Stimulated activated CD8-positive, alpha-beta memory T cell treated with anti-CD3 and anti-CD28 coated beads, Interleukin-4, amount 100 ng/mL, for 24 hours (primary cell): ENCODE data around the gene GALNT15.

Experiments used
- DNase-seq: peaks from one replicate; pipeline ENCODE4 v3.0.0-alpha.2; 2020; ENCODE audit warnings: low read depth

The GALNT15 gene

DNA sequence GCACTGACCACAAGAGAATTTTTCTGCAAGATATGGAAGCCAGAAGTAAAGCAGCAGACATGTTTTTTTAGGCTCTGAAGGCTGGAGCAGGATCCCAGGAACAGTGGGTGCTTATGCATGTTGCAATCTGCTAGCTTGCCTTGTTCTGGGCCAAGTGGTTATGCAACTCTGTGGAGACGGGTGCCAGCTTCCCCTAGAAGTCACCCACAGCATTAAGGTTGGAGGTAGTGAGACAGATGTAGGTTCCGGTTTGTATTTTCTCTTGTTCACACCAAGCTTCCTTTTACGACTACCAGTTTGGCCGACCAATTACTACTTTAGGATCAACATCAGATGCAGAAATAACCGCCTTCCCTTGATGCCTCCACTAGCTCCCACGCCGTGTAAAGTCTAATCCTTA, 79.1 kb downstream of the GALNT15 start:
- no peak for DNase-seq

DNA sequence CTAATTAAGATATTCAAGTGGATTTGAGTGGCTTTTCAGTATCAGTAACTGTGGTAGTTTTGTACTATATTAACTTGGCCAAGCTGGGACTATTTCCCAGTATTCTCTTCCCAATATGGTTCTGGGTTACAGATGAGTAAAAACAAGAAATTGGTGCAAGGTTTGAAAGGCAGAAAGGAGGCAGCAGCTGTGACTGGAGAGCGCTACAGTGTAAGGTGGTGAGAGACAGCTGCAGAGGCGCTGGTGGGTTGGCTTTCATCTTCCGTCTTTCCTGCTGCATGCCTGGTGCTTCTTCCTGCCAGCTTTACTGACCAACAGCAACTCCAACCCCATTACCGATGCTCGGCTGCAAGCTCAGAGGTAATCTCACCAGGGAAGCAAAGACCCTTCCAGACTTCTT, 80.4 kb downstream of the GALNT15 start:
- no peak for DNase-seq

DNA sequence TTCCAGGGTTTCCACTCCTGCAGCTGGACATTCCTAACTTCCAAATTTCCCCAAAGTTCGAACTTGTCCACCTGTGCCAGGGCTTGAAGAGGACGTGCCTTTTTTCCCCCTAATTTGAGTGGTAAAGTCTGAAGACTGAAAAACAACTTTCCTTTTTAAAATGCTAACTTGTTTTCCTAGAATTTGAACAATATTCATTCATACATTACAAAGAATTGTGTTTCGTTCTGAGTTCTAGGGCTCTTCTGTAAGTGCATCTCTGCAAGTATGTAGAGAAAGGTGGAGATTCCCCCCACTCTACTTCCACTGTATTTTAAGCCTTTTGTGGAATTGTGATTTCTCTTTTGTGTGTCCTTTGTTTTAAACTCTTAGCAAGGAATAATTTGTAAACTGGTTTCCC, 80.8 kb downstream of the GALNT15 start:
- DNase-seq, result no peak

DNA sequence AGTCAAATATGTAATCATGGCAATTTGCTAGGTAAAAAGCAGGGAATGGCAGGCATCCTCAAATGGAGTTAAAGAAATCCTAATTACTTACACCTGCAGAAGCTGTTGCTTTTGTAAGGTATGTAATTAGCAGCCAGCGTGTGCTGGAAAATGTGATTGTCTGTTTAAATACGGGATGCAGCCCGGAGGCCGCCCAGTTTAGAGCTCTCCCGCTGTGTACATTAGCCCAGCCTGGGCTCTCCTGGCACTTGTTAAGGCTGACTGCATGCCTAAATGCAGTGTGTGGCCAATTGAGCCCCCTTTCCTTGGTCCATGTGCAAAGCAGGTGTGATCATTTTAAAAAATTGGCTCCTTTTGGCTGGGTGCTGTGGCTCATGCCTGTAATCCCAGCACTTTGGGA, 81.2 kb downstream of the GALNT15 start:
- DNase-seq, result no peak

DNA sequence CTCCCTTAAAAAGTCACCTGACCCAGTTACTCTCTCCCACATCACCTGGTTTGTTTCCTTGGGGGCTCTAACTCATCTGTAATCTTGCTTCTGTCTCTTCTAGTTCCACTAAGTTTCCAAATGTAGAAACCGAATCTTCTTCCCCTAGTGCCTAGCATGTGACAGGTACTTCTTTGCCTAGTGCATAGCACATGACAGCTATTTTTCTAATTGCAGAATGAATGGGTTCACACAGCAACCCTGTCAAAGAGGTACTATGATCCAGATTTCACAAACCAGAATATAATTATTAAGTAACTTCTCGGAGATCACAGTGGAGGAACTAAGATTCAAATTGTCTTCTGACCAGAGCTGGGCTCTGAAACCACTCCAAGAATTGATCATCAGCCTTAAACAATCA, 82.8 kb downstream of the GALNT15 start:
- DNase-seq, result no peak

DNA sequence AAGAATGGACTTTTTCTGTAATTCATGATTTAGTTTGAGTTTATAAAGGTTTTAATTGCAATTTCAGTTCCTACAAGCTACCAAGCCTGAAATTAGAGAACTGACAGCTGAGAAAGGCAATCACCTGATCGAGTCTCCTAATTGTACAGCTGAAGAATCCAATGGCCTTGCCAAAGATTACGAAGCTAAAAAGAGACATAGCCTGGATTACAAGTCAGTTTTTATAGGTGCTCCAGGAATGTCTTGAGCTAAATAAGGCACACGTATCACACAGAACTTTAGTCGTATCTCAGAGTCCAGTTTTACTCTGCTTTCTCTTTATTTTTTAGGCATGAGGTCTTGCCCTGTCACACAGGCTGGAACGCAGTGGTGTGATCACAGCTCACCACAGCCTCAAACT, 83.7 kb downstream of the GALNT15 start:
- no peak for DNase-seq

DNA sequence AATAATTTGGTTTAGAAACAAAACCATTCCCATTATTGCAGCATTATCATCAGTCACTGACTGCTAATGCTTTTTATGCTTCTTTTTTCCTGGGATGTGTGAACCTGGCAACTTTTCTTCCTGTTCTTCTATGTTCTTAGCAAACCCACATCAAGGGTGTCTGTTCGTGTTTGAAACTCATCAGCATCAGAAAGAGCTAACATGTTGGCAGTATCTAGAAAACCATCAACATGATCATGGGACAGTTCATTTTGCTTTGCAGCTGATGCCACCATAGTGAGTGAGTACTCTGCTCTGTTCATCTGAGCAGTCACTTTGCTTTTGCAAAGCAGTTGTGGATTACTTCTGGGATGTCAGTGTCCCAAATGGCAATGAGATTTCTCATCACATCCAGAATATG, 84.4 kb downstream of the GALNT15 start:
- no peak for DNase-seq

DNA sequence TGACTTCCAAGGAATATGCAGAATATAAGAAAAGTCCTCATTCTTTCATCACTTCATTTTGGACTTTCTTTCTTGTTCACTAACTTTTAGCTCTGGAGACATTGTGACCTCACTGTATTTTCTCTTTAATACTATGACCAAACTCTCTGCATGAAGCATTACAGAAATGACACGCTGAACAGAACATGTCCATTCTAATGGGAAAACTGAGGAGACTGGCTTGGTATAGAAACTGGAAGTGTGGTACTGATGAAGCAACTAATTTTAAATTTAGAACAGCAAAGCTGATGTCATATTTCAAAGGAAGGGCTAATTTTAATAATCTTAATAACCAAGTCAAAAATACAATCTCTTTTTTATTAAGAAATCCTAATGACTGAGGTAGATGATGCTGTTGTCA, 85.6 kb downstream of the GALNT15 start:
- DNase-seq, result no peak

DNA sequence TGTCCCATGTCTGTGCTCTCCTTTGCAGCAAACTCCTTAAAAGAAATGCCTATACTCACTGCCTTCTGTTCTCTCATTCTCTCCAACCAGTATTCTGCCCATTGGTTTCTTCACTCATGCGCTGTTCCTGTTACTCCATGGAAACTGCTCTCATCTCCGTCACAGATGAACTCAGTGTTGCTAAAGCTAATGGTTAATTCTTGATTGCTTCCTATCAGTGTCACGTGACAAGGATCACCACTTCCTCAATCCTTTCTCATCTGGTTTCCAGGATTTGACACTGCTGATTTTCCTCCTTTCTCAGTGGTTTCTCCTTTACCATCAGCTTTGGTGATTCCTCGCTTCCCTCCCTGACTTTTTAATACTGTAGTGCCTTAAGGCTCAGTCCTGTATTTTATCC, 87.7 kb downstream of the GALNT15 start:
- no peak for DNase-seq

DNA sequence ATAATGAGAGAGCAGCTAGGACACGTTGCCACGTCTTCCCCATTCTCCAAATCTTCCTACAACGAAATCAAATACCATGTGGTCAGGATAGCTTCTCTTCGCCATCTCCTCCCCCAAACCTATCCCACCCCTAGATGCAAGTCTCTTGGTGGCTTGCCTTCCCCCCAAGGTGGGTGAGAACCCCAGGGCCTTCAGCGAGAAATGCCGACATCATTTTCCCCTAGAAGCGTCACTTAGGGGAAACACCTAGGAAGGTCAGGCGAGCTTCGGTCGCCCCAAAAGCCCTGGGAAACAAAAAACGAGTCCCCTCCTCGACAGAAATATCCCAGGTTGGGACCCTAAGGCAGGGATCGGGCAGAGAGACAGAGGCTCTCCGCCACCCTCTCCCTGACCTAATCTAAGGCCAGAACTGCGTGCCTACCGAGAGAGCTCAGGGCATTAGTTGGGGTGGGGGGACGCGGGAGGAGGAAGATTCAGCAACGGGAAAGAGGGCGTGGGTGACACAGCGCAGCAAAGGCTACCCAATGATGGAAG, 89.8 kb downstream of the GALNT15 start:
- DNase-seq, result no peak

DNA sequence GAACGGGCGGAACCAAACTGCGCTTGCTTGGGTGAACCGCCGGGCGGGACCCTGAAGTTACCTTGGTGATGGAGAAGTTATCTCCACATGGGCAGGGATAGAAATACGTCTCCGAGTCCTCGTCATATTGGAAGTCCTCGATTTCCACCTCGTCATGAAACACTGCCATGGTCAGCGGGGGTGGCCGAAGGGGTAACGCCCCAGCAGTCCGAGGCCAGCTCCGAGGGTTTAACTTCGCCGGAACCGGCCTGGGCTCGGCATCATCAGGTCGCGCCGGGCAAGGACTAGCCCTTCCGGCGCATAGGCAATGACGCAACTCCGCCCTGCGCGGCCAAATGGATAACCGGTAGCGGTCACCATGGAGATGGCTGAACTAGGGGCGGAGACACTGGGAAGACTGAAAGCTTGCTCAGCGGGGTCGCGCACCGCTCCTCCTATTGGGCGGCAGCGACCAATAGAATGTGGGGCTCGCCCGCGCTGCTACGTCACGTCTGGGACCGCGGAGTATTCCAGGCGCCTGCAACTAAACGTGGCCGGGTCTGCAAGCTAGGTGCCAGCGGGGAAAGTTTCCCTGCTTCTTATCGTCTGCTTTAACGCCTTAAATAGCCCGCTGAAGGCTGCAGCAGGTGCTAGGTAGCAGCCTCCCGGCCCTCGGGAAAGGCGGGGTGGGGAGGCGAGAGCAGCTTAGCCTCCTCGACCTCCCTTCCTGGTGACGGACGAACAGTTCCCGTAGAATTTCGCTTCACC, 90.4 kb downstream of the GALNT15 start, which contains the start of the genes DPH3 and OXNAD1:
DPH3 (minus strand) TSS at position 236 of the 747 bp plus-strand sequence; CDS start at position 169, 67 bp downstream.
OXNAD1 (plus strand) TSS at position 505 of the 747 bp plus-strand sequence. CDS start 5,741 bp downstream, outside the sequence.
- peak; percentile 99 for DNase-seq

DNA sequence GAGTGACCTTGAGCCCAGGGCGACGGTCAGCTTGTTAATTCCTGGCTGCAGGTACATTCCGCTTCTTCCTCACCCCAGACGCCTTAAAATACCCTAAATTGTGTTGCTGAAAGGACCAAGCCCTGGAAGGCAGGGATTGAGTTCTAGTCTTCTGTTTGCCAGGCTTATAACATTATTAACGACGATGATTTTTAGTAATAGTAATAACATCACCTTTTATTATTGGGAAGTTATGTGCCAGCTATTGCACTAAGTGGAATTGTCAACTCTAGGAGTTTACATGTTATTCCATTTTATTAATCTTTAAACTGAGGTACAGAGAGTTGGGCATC, 90.9 kb downstream of the GALNT15 start:
- no peak for DNase-seq

DNA sequence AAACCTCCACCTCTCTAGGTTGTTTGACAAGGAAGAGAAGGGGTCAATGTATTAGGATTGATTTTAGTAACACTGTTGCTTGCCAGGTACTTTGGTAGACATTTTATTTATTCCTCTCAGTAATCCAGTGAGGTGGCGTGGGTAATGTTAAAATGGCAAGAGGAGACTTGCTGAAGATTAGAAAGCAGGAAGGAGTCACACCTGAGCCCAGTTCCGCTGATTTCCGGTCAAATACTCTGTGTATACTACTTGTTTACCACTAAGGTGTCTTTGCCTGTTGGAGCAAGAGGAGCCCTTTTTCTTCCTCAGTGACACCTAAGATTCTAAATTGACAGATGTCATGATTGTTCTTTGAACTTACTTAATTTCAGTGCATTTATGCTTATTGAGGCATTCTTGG, 92.2 kb downstream of the GALNT15 start:
- DNase-seq, result no peak

DNA sequence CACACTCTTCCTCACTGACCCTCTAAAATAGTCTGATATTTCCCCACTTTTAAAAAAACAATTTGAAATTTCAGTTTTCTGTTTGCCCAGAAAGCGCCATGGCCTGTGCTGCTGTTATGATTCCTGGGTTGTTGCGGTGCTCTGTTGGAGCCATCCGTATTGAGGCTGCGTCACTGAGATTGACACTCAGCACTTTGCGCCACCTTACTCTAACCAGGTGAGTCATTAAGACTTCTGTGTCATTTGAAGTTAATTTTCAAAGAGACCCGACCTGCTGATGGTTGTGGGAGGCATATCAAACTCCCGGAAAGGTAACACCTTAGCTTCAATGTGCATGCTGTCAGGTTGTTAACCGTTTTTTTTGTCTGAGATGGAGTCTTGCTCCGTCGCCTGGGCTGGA, 96.4 kb downstream of the GALNT15 start:
- DNase-seq, result no peak

DNA sequence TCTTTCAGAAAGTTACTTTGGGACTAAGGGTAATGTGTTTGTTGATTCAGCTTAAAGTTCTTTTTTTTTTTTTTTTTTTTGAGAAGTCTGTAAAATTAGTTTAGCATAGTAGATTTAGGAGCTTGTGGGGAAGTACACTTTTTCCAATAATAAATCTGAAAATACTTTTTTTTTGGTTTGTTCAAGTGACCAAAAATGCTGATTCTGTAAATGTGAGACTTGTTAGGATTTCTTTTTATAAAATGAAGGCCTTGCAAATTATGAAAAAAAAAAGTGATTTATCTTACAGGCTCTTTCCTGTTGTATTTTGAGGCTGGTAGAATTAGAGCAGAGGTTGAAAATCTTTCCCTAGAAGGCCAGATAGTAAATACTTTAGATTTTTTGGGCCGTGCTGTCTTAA, 98.1 kb downstream of the GALNT15 start:
- DNase-seq, result no peak

DNA sequence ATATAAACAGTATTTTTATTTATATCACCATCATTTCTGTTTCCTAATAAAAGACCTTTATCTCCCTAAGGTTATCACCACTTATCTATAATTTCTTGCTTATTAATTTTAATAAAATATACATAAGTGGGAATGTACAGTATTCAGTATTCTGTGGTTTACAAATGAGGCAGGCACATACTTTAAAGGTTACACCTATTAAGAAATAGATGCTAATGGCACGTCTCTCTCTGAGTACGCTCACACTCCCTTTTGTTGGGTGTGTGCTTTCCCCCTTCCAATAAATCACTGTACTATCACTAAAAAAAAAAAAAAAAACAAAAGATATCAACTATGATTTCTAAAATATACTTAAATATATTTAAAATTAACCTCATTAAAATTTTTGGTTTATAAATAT, 99.4 kb downstream of the GALNT15 start:
- DNase-seq, result no peak

DNA sequence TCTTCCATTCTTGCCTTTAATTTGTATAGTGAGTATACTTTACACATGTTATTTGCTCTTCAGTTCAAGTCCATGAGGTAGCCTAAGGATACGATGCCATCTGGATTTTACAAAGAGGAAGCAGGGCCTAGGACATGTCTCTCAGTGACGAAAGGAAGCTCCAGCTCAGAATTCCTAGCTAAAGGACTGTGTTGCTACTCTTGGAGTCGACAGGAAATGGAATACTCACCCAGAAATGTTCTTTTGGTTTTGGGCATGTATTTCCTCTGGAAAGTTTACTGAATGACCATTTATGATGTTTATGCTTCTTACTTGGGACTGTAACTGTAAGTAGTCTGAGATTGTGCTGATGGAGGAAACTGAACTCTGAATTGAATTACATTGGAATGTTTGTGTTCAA, 103.0 kb downstream of the GALNT15 start:
- no peak for DNase-seq

DNA sequence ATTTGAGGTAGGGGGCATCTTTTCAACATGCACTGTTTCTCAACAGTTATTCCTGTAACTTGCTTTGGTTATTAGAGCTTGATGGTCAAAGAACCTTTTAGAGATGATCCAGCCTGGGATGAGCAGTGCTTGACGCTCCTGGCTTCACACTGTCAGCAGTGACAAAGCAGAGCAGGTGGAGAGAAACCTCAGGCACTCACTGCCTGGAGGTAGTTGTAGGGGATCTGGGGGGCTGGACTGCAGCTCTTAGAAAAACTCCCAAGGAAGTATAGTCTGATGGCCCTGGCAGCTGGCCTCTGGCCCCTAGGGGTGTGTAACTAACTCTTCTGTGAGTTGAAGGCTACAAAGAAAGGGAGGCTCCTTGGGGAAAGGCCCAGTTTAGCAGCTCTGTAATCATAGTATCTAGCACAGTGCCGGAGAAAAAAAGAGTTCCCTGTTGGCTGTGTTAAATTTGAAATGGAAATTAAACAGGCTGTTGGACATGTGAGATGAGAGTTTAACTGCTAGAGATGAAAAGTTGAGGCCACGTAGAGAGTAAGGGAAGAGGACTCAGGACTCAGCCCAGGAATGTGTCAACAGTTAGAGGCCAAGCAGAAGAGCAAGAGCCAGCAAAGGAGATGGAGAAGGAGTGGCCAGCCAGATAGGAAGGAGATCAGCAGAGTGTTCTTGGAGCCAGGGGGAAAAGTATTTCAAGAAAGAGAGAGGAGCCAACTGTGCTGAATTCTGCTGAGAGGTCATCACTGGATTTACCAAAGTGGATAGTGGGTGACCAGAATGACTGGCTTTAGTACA, 104.7 kb downstream of the GALNT15 start:
- DNase-seq, result no peak

DNA sequence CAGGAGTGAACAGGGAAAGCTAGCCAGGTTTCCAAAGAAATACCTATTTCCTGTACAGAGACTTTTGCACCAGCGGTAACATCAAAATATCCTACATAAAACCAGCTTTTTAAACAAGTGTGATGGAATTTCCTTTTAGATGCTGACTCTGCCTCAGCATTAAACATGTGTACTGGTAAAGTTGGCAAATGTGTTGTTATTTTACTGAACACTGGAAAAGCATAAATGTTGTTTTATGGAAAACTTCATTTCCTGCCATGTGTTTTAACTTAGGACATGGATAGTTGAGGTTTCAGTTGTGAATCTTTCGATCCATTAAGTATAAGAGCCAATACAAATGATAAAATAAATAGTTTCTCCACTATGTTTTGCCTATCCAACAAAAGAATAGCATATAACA, 106.2 kb downstream of the GALNT15 start:
- no peak for DNase-seq
